ENCODE results near the gene ZNF266. TPM values are rescaled to one million over a fixed set of nuclear protein-coding genes. Genes with fewer than 3 reads are reported as not detected.

Gene ZNF266
- total RNA-seq, result 6.2 and 8.7 TPM in 2 replicates

DNA sequence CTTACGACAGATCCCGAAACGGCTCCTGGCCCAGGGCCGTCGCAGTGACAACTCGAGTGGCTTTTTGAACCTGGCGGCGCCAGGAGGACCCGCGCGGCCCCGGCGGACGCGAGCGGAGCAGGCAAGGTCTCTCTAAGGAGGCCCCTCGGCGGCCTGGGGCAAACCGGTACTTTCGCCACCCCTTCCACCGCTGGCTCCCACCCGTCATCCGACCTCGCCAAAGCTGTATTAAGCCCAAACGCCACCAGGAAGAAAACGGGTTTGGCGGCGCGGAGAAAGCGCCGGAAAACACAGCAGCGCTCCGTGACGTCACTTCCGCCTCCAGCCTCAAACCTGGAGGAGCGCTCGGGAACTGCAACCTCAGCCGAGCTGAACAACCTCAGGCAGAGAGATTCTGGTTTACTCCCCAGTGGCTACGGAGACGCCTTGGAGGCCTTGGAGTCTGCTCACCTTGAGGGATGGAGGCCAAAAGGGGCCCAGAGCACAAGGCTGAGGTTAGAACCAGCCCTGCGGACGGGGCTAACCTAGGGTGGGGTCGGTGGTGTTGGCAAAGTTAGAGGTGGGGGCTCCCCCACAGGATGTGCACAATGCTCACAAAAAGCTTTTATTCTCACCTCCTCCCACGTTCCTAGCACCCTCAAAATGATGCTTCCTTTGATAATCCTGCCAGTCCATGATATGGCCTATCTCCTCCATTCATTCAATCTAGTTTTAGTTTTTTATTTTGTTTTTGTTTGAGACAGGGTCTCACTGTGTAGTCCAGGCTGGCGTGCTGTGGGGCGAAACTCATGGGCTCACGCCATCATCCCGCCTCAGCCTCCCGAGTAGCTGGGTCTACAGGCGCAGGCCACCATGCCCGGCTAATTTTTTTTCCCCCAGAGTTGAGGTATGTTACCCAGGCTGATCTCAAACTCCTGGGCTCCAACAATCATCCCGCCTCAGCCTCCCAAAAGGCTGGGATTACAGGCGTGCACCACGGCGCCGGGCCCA, at the start of gene ZNF266:
Gene ZNF266 (minus strand): TSS at position 295 of the 990 bp plus-strand sequence. CDS start 15,484 bp downstream, outside the sequence.

DNA sequence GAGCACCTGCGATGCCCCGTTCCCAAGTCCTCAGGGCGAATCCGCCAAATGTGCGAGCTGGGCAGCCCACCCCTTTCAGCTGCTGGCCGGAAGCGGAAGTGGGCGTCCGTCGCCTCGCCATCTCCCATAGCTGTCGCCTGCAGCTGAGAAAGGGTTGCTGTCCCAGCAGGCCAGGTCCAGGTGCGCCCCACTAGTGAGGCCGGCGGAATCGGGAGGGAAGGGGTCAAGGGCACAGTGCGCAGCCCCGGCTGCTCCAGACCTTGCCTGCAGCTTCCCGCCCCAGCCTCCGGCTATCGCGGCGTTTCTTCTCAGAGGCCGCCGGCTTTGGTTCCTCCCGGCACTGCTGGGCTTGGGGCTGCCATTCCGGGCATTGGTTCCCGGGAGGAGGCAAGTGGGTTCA, 72.5 kb downstream of the ZNF266 start, which contains the start of gene ZNF177:
Gene ZNF177 (plus strand): TSS at position 109 of the 400 bp plus-strand sequence. CDS start 15,299 bp downstream, outside the sequence.

Other genes with a start within 250 kb of the ZNF266 start
- not detected in 2 replicates for gene OR7D4, start 216.0 kb downstream of the ZNF266 start, total RNA-seq
- gene OR7E24, start 184.6 kb downstream of the ZNF266 start, total RNA-seq, result not detected in 2 replicates
- 9.1 and 9.6 TPM in 2 replicates for gene ZNF699, start 125.7 kb downstream of the ZNF266 start, total RNA-seq
- gene ZNF559, start 111.4 kb downstream of the ZNF266 start, total RNA-seq, result 15.0 and 15.6 TPM in 2 replicates
- 1.3 and 2.0 TPM in 2 replicates for gene ZNF177, start 72.6 kb downstream of the ZNF266 start, total RNA-seq
- 0.33 and 1.1 TPM in 2 replicates for gene ZNF560, start 63.0 kb upstream of the ZNF266 start, total RNA-seq
- 16.6 and 23.3 TPM in 2 replicates for gene ZNF426, start 103.1 kb upstream of the ZNF266 start, total RNA-seq
- 28.0 and 38.9 TPM in 2 replicates for gene ZNF121, start 148.9 kb upstream of the ZNF266 start, total RNA-seq
- gene ZNF561, start 185.7 kb upstream of the ZNF266 start, total RNA-seq, result 39.2 and 42.5 TPM in 2 replicates
- gene ZNF562, start 239.5 kb upstream of the ZNF266 start, total RNA-seq, result 18.0 and 25.0 TPM in 2 replicates

Measured in smooth muscle cell of the pulmonary artery (primary cell).